CD4-positive, alpha-beta T cell (primary cell): ENCODE measurements around the gene SART1. TPM values are rescaled to one million over a fixed set of nuclear protein-coding genes. Genes with fewer than 3 reads are reported as not detected.
A peak's percentile ranks its signal among the peaks of the same experiment; 100 is the strongest.

Source experiments
- ATAC-seq: fragments of 200-7000 bp; cut with Tn5 transposase; one replicate; pipeline ENCODE4 v1.10.0; 2022; ENCODE audit warnings: mild to moderate bottlenecking; ENCODE audit not compliant: poor library complexity
- CTCF ChIA-PET: fragments of 350-600 bp; sonication (Branson Sonifier 250); formaldehyde crosslinking; loops from one replicate; lab custom pipeline; 2021; ENCODE audit warnings: antibody characterized with exemption, inconsistent platforms; lab: Charles Lee
- POLR2A ChIA-PET: fragments of 350-600 bp; sonication (Branson Sonifier 250); formaldehyde crosslinking; loops from one replicate; lab custom pipeline; 2021; ENCODE audit warnings: antibody characterized with exemption, inconsistent platforms; lab: Charles Lee
- DNase-seq, 14 experiments: peaks; one replicate each; pipeline ENCODE4 v3.0.0-alpha.2; 2013 to 2020; ENCODE audit warnings: mixed read lengths in 2 of 14
- H3K27ac ChIP-seq, 2 donors: one replicate each; pipeline versions ENCODE4 v1.5.1 to v1.7.0; 2013; ENCODE audit warnings: low read length in 2 of 2, low read depth in 1 of 2, mild to moderate bottlenecking in 1 of 2
- H3K27me3 ChIP-seq, 2 experiments: 1 replicate in 1 of 2; 2 replicates in 1 of 2; pipeline versions ENCODE4 v1.6.1 to v1.7.0; 2013; ENCODE audit warnings: low read length in 2 of 2, control low read depth in 1 of 2, mild to moderate bottlenecking in 1 of 2, moderate library complexity in 1 of 2; ENCODE audit not compliant: insufficient read depth in 2 of 2, control insufficient read depth in 1 of 2
- H3K36me3 ChIP-seq: one replicate; pipeline ENCODE4 v1.6.1; 2013; ENCODE audit warnings: low read length, control low read depth; ENCODE audit not compliant: insufficient read depth
- H3K4me1 ChIP-seq: one replicate; pipeline ENCODE4 v1.6.1; 2013; ENCODE audit warnings: low read length, control low read depth; ENCODE audit not compliant: insufficient read depth
- H3K4me3 ChIP-seq: one replicate; pipeline ENCODE4 v1.5.1; 2013; ENCODE audit warnings: mild to moderate bottlenecking, low read length, moderate library complexity
- H3K9me3 ChIP-seq, 2 experiments: 1 replicate in 1 of 2; 2 replicates in 1 of 2; pipeline versions ENCODE4 v1.6.1 to v1.7.0; 2013; ENCODE audit warnings: low read length in 2 of 2, mild to moderate bottlenecking in 2 of 2, control low read depth in 1 of 2, moderate library complexity in 1 of 2; ENCODE audit not compliant: control insufficient read depth in 1 of 2, insufficient read depth in 1 of 2
- H3K27ac Mint-ChIP-seq: one replicate; pipeline ENCODE4 v1.8.0; 2020; ENCODE audit warnings: mixed read lengths
- H3K27me3 Mint-ChIP-seq: one replicate; pipeline ENCODE4 v1.8.0; 2021; ENCODE audit warnings: mixed read lengths
- H3K36me3 Mint-ChIP-seq: one replicate; pipeline ENCODE4 v1.8.0; 2021; ENCODE audit warnings: low read depth, mixed read lengths
- H3K4me1 Mint-ChIP-seq: one replicate; pipeline ENCODE4 v1.8.0; 2021; ENCODE audit warnings: low read depth, mixed read lengths
- H3K4me3 Mint-ChIP-seq: one replicate; pipeline ENCODE4 v1.8.0; 2020; ENCODE audit warnings: mild to moderate bottlenecking, mixed read lengths
- H3K9me3 Mint-ChIP-seq: one replicate; pipeline ENCODE4 v1.8.0; 2020; ENCODE audit warnings: mixed read lengths
- CTCF ChIP-seq: fragments of 200-600 bp; IDR thresholded peaks from one replicate; pipeline ENCODE4 v1.8.0; 2022; ENCODE audit warnings: antibody characterized with exemption, mild to moderate bottlenecking
- intact Hi-C, 2 experiments: fragments of 100-400 bp; cut with DNase I in 1 of 2; cut with micrococcal nuclease in 1 of 2; formaldehyde crosslinking; loops; one replicate each; pipeline versions ENCODE4 v1.15.1 to v1.9.0; 2023 to 2025; cut with DNase I, micrococcal nuclease
- total RNA-seq, 174 experiments: library from RNA in 2 of 174; stranded (reverse) in 2 of 174; gene quantifications; one replicate each; pipeline ENCODE4 v1.2.3 and lab custom pipeline; 2021 to 2026

Gene SART1
- total RNA-seq, 2 experiments from 2014 or later = 78.6 to 80.2 TPM

GRCh38 chr11:66011785-66012303, 50.3 kb downstream of the SART1 start, which contains the start of gene CST6:
TSS of gene CST6 (plus strand) at chr11:66012008. CDS start at chr11:66012045, 37 bp downstream.
- CTCF ChIA-PET = interaction anchor here (0.8 kb wide), 1 partner anchor 10 kb away, joined by 4 read pairs; no protein-coding TSS in a partner anchor
- TF ChIP-seq CTCF = no peak
- H3K36me3 Mint-ChIP-seq = no peaks in the 10 kb centered on the region
- intact Hi-C loops = no loop called here
- no peaks in the 10 kb centered on the region for H3K4me1 Mint-ChIP-seq
- peak; percentile 39 for ATAC-seq
- Histone ChIP-seq H3K9me3 (peaks cover 0 to 5% of the 10 kb centered on the region in 2 experiments), H3K4me1 (peaks cover 11% of the 10 kb centered on the region), H3K4me3 (no peak within 1 kb of the TSS), H3K36me3 (no peaks in the 10 kb centered on the region), H3K27ac (no peak within 1 kb of the TSS), H3K27me3 (peaks cover 23 to 25% of the 10 kb centered on the region in 2 experiments)
- no peak for DNase-seq
- no peaks in the 10 kb centered on the region for H3K9me3 Mint-ChIP-seq
- POLR2A ChIA-PET = interaction anchor here (1.6 kb wide), 1 partner anchor 152 kb away, joined by 4 read pairs; the partner anchor contains the start of gene MUS81
- no peak within 1 kb of the TSS for H3K4me3 Mint-ChIP-seq
- no peak within 1 kb of the TSS for H3K27ac Mint-ChIP-seq
- H3K27me3 Mint-ChIP-seq = peaks cover 23% of the 10 kb centered on the region

GRCh38 chr11:66012371-66012945, 50.9 kb downstream of the SART1 start:
- DNase-seq (no peak), ATAC-seq (peak; percentile 11)
- peaks cover 0 to 5% of the 10 kb centered on the region in 2 experiments for H3K9me3 ChIP-seq
- no peak overlapping the region for H3K4me3 ChIP-seq
- H3K4me1 Mint-ChIP-seq = no peaks in the 10 kb centered on the region
- no peak overlapping the region for H3K4me3 Mint-ChIP-seq
- peaks cover 11% of the 10 kb centered on the region for H3K4me1 ChIP-seq
- H3K27ac ChIP-seq = no peak overlapping the region
- no peak overlapping the region for H3K27ac Mint-ChIP-seq
- CTCF ChIA-PET = no interaction called here
- H3K36me3 Mint-ChIP-seq = no peaks in the 10 kb centered on the region
- intact Hi-C loops = no loop called here
- no peaks in the 10 kb centered on the region for H3K36me3 ChIP-seq
- H3K27me3 Mint-ChIP-seq = peaks cover 23% of the 10 kb centered on the region
- POLR2A ChIA-PET = interaction anchor here (0.8 to 1.6 kb wide), 2 partner anchors 10 to 153 kb away, joined by 4 read pairs; partner anchors contain the start of genes BANF1 and MUS81
- H3K9me3 Mint-ChIP-seq = no peaks in the 10 kb centered on the region
- no peak for TF ChIP-seq CTCF
- H3K27me3 ChIP-seq = peaks cover 23 to 25% of the 10 kb centered on the region in 2 experiments

GRCh38 chr11:66012946-66013761, 51.6 kb downstream of the SART1 start:
- H3K27ac ChIP-seq = no peak overlapping the region
- Mint-ChIP-seq H3K36me3 (no peaks in the 10 kb centered on the region), H3K9me3 (no peaks in the 10 kb centered on the region), H3K4me3 (no peak overlapping the region), H3K4me1 (no peaks in the 10 kb centered on the region), H3K27me3 (peaks cover 23% of the 10 kb centered on the region), H3K27ac (no peak overlapping the region)
- H3K36me3 ChIP-seq = no peaks in the 10 kb centered on the region
- H3K9me3 ChIP-seq = peaks cover 0 to 5% of the 10 kb centered on the region in 2 experiments
- ATAC-seq (no peak), DNase-seq (peak in 2 of 14 experiments; percentile 62 to 71)
- intact Hi-C loops = no loop called here
- TF ChIP-seq CTCF = no peak
- CTCF ChIA-PET = no interaction called here
- H3K27me3 ChIP-seq = peaks cover 23 to 25% of the 10 kb centered on the region in 2 experiments
- H3K4me3 ChIP-seq = no peak overlapping the region
- POLR2A ChIA-PET = interaction anchor here (0.8 to 1.6 kb wide), 2 partner anchors 11 to 153 kb away, joined by 4 read pairs; partner anchors contain the start of genes BANF1 and MUS81
- peaks cover 11% of the 10 kb centered on the region for H3K4me1 ChIP-seq
